ENCODE data around the gene C19orf47. TPM values are rescaled to one million over a fixed set of nuclear protein-coding genes. Genes with fewer than 3 reads are reported as not detected.

C19orf47 gene
- total RNA-seq, 4 donors from 2014 or later, result 12.3 to 16.5 (median 13.8) TPM

GRCh38 chr19:40332669-40333068 lies 15.5 kb downstream of the C19orf47 start:
- 73 to 88% methylated on average over 2 to 5 of the region's 6 CpGs for WGBS, 2 donors (ENCODE audit: low coverage in 1 of 2)
- no peak overlapping the region for H3K27ac ChIP-seq

DNA sequence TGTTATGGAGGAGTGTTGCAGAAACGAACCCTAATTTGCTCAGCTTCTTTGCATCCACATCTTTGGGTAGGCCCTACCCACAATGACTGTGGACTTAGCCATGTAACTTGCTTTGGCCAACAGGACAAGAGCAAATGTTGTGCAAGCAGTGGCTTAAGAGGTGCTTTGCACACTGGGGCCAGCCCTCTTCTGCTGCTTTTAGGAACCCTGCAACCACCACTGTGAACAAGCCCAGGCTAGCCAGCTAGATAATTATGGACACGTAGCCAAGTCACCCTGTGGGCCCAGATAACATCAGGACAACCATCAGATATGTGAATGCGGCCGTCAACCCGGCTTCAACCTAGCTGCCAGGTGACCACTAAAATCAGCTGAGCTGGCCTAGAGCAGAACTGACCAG lies 17.1 kb downstream of the C19orf47 start:
- Histone ChIP-seq H3K27ac (no peak overlapping the region), H3K36me3 (peaks cover 0 to 49% (median 23%) of the 10 kb centered on the region in 4 donors), H3K27me3 (no peaks in the 10 kb centered on the region), H3K9me3 (no peaks in the 10 kb centered on the region), H3K4me1 (no peaks in the 10 kb centered on the region), H3K4me3 (no peak overlapping the region)
- TF ChIP-seq POLR2A (IDR thresholded peaks at IDR 0.05) (no peak), EP300 (IDR thresholded peaks at IDR 0.05; ENCODE audit: low read depth) (no peak), CTCF (IDR thresholded peaks at IDR 0.05) (no peak), POLR2AphosphoS5 (IDR thresholded peaks at IDR 0.05) (no peak)
- WGBS, 2 donors (ENCODE audit: low coverage in 1 of 2), result 97% methylated on average over 5 of the region's 5 CpGs; no CpG with 5 or more reads in 1 of the 2 donors
- intact Hi-C loops (cut with DNase I; ENCODE audit: low total_unique reads), result no loop called here
- in situ Hi-C loops (cut with MboI; ENCODE audit: low pct_ligation_motif_present in 1 of 4, low pct_unique_long_range_greater_than_20kb in 1 of 4, low sequenced_read_pairs in 3 of 4), result no loop called here
- DNase-seq, result no peak

More at GRCh38 chr19:40332669-40333068, 15.5 kb downstream of the C19orf47 start:
- H3K36me3 ChIP-seq, result peaks cover 0 to 42% (median 17%) of the 10 kb centered on the region in 4 donors
- no peak for DNase-seq
- no peaks in the 10 kb centered on the region for H3K4me1 ChIP-seq
- in situ Hi-C loops (cut with MboI; ENCODE audit: low pct_ligation_motif_present in 1 of 4, low pct_unique_long_range_greater_than_20kb in 1 of 4, low sequenced_read_pairs in 3 of 4), result no loop called here
- no peak for TF ChIP-seq POLR2A (IDR thresholded peaks at IDR 0.05)
- no peak for TF ChIP-seq POLR2AphosphoS5 (IDR thresholded peaks at IDR 0.05)
- no peak for TF ChIP-seq EP300 (IDR thresholded peaks at IDR 0.05; ENCODE audit: low read depth)
- TF ChIP-seq CTCF (IDR thresholded peaks at IDR 0.05), result no peak
- intact Hi-C loops (cut with DNase I; ENCODE audit: low total_unique reads), result no loop called here
- no peak overlapping the region for H3K4me3 ChIP-seq
- no peaks in the 10 kb centered on the region for H3K9me3 ChIP-seq
- H3K27me3 ChIP-seq, result no peaks in the 10 kb centered on the region

DNA sequence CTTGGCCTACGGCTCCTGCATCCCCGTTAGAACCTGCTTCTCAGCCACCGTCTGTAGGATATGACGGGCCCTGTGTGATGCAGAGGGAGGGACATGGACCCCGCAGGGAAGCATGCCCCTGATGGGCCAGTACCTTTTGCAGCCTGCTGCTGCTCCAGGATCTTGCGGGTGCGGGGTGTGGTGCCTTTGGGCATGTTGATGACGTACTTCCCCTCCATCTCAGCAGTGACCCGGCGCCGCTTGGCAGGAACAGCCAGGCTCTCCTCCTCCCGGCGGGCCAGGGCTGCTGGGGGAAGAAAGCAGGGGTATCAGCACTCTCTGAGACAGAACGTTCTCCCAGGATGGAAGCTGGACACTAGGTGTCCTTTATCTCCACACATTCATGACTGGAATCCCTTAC lies 22.0 kb downstream of the C19orf47 start:
- TF ChIP-seq EP300 (IDR thresholded peaks at IDR 0.05; ENCODE audit: low read depth), result no peak
- WGBS, 2 donors (ENCODE audit: low coverage in 1 of 2), result 90% methylated on average over 13 of the region's 14 CpGs; no CpG with 5 or more reads in 1 of the 2 donors

GRCh38 chr19:40323705-40324104 lies 24.5 kb downstream of the C19orf47 start:
- in situ Hi-C loops (cut with MboI; ENCODE audit: low pct_ligation_motif_present in 1 of 4, low pct_unique_long_range_greater_than_20kb in 1 of 4, low sequenced_read_pairs in 3 of 4) (loop anchor here in 1 of 4 donors (25.0 kb wide), 1 partner anchor 264 kb away; the partner anchor contains the start of gene SHKBP1), intact Hi-C loops (cut with DNase I; ENCODE audit: low total_unique reads) (no loop called here)
- peaks cover 0 to 69% (median 27%) of the 10 kb centered on the region in 4 donors for H3K36me3 ChIP-seq
- H3K4me3 ChIP-seq, result no peak overlapping the region
- TF ChIP-seq POLR2AphosphoS5 (IDR thresholded peaks at IDR 0.05) (no peak), EP300 (IDR thresholded peaks at IDR 0.05; ENCODE audit: low read depth) (no peak), POLR2A (IDR thresholded peaks at IDR 0.05) (no peak), CTCF (IDR thresholded peaks at IDR 0.05) (no peak)
- WGBS, 2 donors (ENCODE audit: low coverage in 1 of 2), result 89 to 90% methylated on average over 9 to 13 of the region's 13 CpGs
- H3K4me1 ChIP-seq, result no peaks in the 10 kb centered on the region
- H3K27me3 ChIP-seq, result no peaks in the 10 kb centered on the region
- no peak for DNase-seq
- no peaks in the 10 kb centered on the region for H3K9me3 ChIP-seq
- H3K27ac ChIP-seq, result no peak overlapping the region

More for the DNA sequence above, 22.0 kb downstream of the C19orf47 start:
- DNase-seq, result no peak
- Histone ChIP-seq H3K27ac (no peak overlapping the region), H3K4me3 (no peak overlapping the region), H3K27me3 (no peaks in the 10 kb centered on the region), H3K36me3 (peaks cover 0 to 63% (median 30%) of the 10 kb centered on the region in 4 donors), H3K4me1 (no peaks in the 10 kb centered on the region), H3K9me3 (no peaks in the 10 kb centered on the region)
- in situ Hi-C loops (cut with MboI; ENCODE audit: low pct_ligation_motif_present in 1 of 4, low pct_unique_long_range_greater_than_20kb in 1 of 4, low sequenced_read_pairs in 3 of 4) (no loop called here), intact Hi-C loops (cut with DNase I; ENCODE audit: low total_unique reads) (no loop called here)
